HG02870 (cell line): ENCODE results near the gene ACOT13.
"Not testable (repeated sequence)": the region's sequence is repeated elsewhere in the genome, so short reads cannot be mapped to it uniquely, and the experiment has no call there.

ENCODE experiments used
- ATAC-seq: cut with Tn5 transposase; IDR thresholded peaks from one replicate; pipeline ENCODE4 v1.9.1; 2021; ENCODE audit warnings: mild to moderate bottlenecking, moderate library complexity; ENCODE audit not compliant: unreplicated experiment

ACOT13 gene

GRCh38 chr6:24661759-24662158 lies 5.1 kb upstream of the ACOT13 start:
- not testable (repeated sequence) for ATAC-seq

- no peak for ATAC-seq
Observed at GRCh38 chr6:24662236-24662635, 4.6 kb upstream of the ACOT13 start.

GRCh38 chr6:24663189-24663588 lies 3.7 kb upstream of the ACOT13 start:
- no peak for ATAC-seq

- ATAC-seq = no peak
Observed at GRCh38 chr6:24664046-24664987, 2.6 kb upstream of the ACOT13 start.

GRCh38 chr6:24666097-24666640 lies 708 bp upstream of the ACOT13 start:
- peak; percentile 26 for ATAC-seq

GRCh38 chr6:24667378-24667803 lies 514 bp downstream of the ACOT13 start:
- peak; percentile 4 for ATAC-seq

GRCh38 chr6:24668066-24668996 lies 1.5 kb downstream of the ACOT13 start:
- ATAC-seq = not testable (repeated sequence)

- no peak for ATAC-seq
Observed at GRCh38 chr6:24668997-24669361, 2.1 kb downstream of the ACOT13 start.

GRCh38 chr6:24670492-24670891 lies 3.6 kb downstream of the ACOT13 start:
- ATAC-seq = not testable (repeated sequence)

- not testable (repeated sequence) for ATAC-seq
Observed at GRCh38 chr6:24671077-24671476, 4.2 kb downstream of the ACOT13 start.

- ATAC-seq = no peak
Observed at GRCh38 chr6:24672620-24673182, 5.8 kb downstream of the ACOT13 start.

GRCh38 chr6:24673625-24674024 lies 6.7 kb downstream of the ACOT13 start:
- ATAC-seq = no peak

GRCh38 chr6:24678792-24679352 lies 12.0 kb downstream of the ACOT13 start:
- ATAC-seq = not testable (repeated sequence)

- ATAC-seq = no peak
Observed at GRCh38 chr6:24680582-24680981, 13.7 kb downstream of the ACOT13 start.

- ATAC-seq = no peak
Observed at GRCh38 chr6:24683297-24684296, 16.7 kb downstream of the ACOT13 start.

- ATAC-seq = no peak
Observed at GRCh38 chr6:24686408-24686807, 19.5 kb downstream of the ACOT13 start.

- no peak for ATAC-seq
Observed at GRCh38 chr6:24686946-24687345, 20.1 kb downstream of the ACOT13 start.

GRCh38 chr6:24689964-24690363 lies 23.1 kb downstream of the ACOT13 start:
- ATAC-seq = no peak

GRCh38 chr6:24690593-24690992 lies 23.7 kb downstream of the ACOT13 start:
- ATAC-seq = no peak
